SK-N-SH treated with all-trans-retinoic acid at 6 μM for 48 hours (cell line): ENCODE results near the gene TSSC4.

Source experiments
- ATAC-seq: fragments of 200-7000 bp; cut with Tn5 transposase; 3 replicates; pipeline ENCODE4 v1.9.1; 2020; ENCODE audit warnings: mild to moderate bottlenecking, moderate library complexity
- ARNTL ChIP-seq: fragments of 450-650 bp; formaldehyde crosslinking; IDR thresholded peaks from 2 replicates; pipeline ENCODE4 v1.5.0; 2020; ENCODE audit warnings: low read depth, mild to moderate bottlenecking, moderate library complexity, borderline replicate concordance
- BACH2 ChIP-seq: fragments of 250-450 bp; sonication (Bioruptor Pico); IDR thresholded peaks from 2 replicates; pipeline ENCODE4 v1.9.0; 2021; ENCODE audit warnings: mild to moderate bottlenecking, borderline replicate concordance
- CSDC2 ChIP-seq: fragments of 250-450 bp; sonication (Bioruptor Pico); IDR thresholded peaks from 2 replicates; pipeline ENCODE4 v1.5.0; 2020; ENCODE audit warnings: mild to moderate bottlenecking, moderate library complexity
- ESRRG ChIP-seq: fragments of 250-450 bp; sonication (Bioruptor Pico); IDR thresholded peaks from 2 replicates; pipeline ENCODE4 v1.6.1; 2021; ENCODE audit warnings: mild to moderate bottlenecking
- GLIS3 ChIP-seq: fragments of 250-450 bp; sonication (Bioruptor Pico); IDR thresholded peaks from 2 replicates; pipeline ENCODE4 v1.5.0; 2020; ENCODE audit warnings: mild to moderate bottlenecking, moderate library complexity
- ISL1 ChIP-seq: fragments of 250-450 bp; sonication (Bioruptor Pico); IDR thresholded peaks from 2 replicates; pipeline ENCODE4 v2.1.2; 2022; ENCODE audit warnings: mild to moderate bottlenecking, moderate library complexity
- OSR1 ChIP-seq: fragments of 250-450 bp; sonication (Bioruptor Pico); IDR thresholded peaks from 2 replicates; pipeline ENCODE4 v1.8.0; 2022; ENCODE audit warnings: moderate library complexity, mild to moderate bottlenecking, inconsistent platforms
- PPARA ChIP-seq: fragments of 250-450 bp; sonication (Bioruptor Pico); IDR thresholded peaks from 2 replicates; pipeline ENCODE4 v1.5.0; 2020; ENCODE audit warnings: mild to moderate bottlenecking, borderline replicate concordance
- RARB ChIP-seq: fragments of 250-450 bp; sonication (Bioruptor Pico); IDR thresholded peaks from 2 replicates; pipeline ENCODE4 v1.8.0; 2021; ENCODE audit warnings: mild to moderate bottlenecking, moderate library complexity
- TCF4 ChIP-seq: fragments of 250-450 bp; sonication (Bioruptor Pico); IDR thresholded peaks from 2 replicates; pipeline ENCODE4 v1.8.0; 2021; ENCODE audit warnings: mild to moderate bottlenecking, moderate library complexity, borderline replicate concordance
- TOX ChIP-seq: fragments of 250-450 bp; sonication (Bioruptor Pico); IDR thresholded peaks from 2 replicates; pipeline ENCODE4 v1.8.0; 2021; ENCODE audit warnings: mild to moderate bottlenecking, moderate library complexity, borderline replicate concordance
- ZFP3 ChIP-seq: fragments of 250-450 bp; sonication (Bioruptor Pico); IDR thresholded peaks from 2 replicates; pipeline ENCODE4 v1.5.0; 2020; ENCODE audit warnings: mild to moderate bottlenecking, moderate library complexity
- ZNF70 ChIP-seq: fragments of 450-650 bp; formaldehyde crosslinking; IDR thresholded peaks from 2 replicates; pipeline ENCODE4 v1.5.0; 2020; ENCODE audit warnings: mild to moderate bottlenecking, moderate library complexity
- TF ChIP-seq, protein P1 (sequence below): fragments of 250-450 bp; sonication (Bioruptor Pico); IDR thresholded peaks from 2 replicates; pipeline ENCODE4 v1.8.0; 2020; ENCODE audit warnings: mild to moderate bottlenecking, moderate library complexity, borderline replicate concordance
- TF ChIP-seq, protein P2 (sequence below): fragments of 250-450 bp; sonication (Bioruptor Pico); IDR thresholded peaks from 2 replicates; pipeline ENCODE4 v1.5.1; 2020; ENCODE audit warnings: low read depth, mild to moderate bottlenecking, moderate library complexity
- TF ChIP-seq, protein P3 (sequence below): fragments of 250-450 bp; sonication (Bioruptor Pico); IDR thresholded peaks from 2 replicates; pipeline ENCODE4 v1.5.1; 2021; ENCODE audit warnings: mild to moderate bottlenecking, moderate library complexity
- TF ChIP-seq, protein P4 (sequence below): fragments of 250-450 bp; sonication (Bioruptor Pico); IDR thresholded peaks from 2 replicates; pipeline ENCODE4 v1.8.0; 2021; ENCODE audit warnings: low read depth, mild to moderate bottlenecking, moderate library complexity, borderline replicate concordance
- TF ChIP-seq, protein P5 (sequence below): fragments of 250-450 bp; sonication (Bioruptor Pico); IDR thresholded peaks from 2 replicates; pipeline ENCODE4 v1.5.0; 2020; ENCODE audit warnings: mild to moderate bottlenecking, moderate library complexity

Gene TSSC4

DNA sequence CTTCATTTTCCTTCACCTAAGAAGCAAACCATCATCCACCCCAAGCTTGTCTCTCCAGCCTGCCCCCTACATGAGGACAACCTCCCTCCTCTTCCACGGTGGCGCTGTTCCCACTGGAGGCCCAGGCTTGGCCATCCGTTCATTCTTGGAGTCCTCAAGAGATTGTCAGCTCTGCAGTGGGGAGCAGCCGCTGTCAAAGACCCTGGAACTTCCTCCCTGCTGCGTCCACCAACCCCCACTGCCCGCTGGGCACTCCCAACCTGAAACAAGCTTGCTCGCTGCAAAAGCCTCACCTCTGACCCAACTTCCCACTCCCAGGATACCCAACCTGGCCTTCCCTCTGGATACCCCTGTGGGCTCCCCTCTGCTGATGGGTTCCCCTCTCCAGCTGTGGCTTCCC, 33.8 kb upstream of the TSSC4 start (continued):
- TF ChIP-seq, protein P1, sequence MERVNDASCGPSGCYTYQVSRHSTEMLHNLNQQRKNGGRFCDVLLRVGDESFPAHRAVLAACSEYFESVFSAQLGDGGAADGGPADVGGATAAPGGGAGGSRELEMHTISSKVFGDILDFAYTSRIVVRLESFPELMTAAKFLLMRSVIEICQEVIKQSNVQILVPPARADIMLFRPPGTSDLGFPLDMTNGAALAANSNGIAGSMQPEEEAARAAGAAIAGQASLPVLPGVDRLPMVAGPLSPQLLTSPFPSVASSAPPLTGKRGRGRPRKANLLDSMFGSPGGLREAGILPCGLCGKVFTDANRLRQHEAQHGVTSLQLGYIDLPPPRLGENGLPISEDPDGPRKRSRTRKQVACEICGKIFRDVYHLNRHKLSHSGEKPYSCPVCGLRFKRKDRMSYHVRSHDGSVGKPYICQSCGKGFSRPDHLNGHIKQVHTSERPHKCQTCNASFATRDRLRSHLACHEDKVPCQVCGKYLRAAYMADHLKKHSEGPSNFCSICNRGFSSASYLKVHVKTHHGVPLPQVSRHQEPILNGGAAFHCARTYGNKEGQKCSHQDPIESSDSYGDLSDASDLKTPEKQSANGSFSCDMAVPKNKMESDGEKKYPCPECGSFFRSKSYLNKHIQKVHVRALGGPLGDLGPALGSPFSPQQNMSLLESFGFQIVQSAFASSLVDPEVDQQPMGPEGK (CRISPR knock-in tag) = no peak
- no peak for TF ChIP-seq BACH2 (CRISPR knock-in tag)
- no peak for TF ChIP-seq OSR1 (CRISPR knock-in tag)
- TF ChIP-seq ZNF70 = no peak
- TF ChIP-seq GLIS3 (CRISPR knock-in tag) = no peak

DNA sequence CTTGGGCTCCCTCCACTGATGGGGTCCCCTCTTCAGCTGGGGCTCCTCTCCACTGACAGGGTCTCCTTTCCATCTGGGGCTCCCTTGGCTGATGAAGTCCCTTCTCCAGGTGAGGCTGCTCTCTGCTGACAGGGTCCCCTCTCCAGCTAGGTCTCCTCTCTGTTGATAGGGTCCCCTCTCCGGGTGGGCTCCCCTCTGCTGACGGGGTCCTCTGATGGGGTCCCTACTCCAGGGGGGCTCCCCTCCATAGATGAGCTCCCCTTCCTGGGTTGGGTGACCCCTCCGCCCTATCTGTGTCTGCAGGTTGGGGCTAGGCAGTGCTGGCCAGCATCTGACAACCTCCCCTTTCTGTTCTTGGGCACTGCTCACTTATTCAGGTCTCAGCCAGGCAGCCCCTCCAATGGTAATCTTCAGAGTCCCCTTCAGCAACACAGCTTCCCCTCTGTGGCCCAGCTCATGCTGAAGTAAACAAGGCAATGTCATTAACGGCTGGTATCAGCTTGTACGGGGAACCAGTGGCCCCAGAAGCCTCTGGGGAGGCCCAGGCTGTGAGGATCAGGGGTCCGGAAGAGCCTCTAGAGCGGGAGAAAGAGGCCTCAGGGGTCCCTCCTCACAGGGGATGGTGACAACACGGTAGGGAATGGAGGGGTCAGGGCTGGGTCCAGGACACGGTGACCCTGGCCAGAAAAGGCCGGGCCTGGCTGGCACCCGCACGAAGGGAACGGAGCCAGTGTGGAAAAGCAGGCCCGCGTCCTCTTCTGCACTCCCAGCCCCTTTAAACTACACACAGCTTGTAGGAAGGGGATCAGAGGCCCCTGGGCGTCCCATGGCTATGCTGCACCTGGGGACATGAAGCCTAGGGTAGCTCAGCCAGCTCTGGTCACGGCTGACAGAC, 33.0 kb upstream of the TSSC4 start:
- no peak for TF ChIP-seq ZFP3 (CRISPR knock-in tag)
- no peak for TF ChIP-seq CSDC2
- TF ChIP-seq, protein P2, sequence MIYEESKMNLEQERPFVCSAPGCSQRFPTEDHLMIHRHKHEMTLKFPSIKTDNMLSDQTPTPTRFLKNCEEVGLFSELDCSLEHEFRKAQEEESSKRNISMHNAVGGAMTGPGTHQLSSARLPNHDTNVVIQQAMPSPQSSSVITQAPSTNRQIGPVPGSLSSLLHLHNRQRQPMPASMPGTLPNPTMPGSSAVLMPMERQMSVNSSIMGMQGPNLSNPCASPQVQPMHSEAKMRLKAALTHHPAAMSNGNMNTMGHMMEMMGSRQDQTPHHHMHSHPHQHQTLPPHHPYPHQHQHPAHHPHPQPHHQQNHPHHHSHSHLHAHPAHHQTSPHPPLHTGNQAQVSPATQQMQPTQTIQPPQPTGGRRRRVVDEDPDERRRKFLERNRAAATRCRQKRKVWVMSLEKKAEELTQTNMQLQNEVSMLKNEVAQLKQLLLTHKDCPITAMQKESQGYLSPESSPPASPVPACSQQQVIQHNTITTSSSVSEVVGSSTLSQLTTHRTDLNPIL (CRISPR knock-in tag) = no peak
- TF ChIP-seq, protein P3, sequence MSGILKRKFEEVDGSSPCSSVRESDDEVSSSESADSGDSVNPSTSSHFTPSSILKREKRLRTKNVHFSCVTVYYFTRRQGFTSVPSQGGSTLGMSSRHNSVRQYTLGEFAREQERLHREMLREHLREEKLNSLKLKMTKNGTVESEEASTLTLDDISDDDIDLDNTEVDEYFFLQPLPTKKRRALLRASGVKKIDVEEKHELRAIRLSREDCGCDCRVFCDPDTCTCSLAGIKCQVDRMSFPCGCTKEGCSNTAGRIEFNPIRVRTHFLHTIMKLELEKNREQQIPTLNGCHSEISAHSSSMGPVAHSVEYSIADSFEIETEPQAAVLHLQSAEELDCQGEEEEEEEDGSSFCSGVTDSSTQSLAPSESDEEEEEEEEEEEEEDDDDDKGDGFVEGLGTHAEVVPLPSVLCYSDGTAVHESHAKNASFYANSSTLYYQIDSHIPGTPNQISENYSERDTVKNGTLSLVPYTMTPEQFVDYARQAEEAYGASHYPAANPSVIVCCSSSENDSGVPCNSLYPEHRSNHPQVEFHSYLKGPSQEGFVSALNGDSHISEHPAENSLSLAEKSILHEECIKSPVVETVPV (CRISPR knock-in tag) = no peak
- TF ChIP-seq, protein P4, sequence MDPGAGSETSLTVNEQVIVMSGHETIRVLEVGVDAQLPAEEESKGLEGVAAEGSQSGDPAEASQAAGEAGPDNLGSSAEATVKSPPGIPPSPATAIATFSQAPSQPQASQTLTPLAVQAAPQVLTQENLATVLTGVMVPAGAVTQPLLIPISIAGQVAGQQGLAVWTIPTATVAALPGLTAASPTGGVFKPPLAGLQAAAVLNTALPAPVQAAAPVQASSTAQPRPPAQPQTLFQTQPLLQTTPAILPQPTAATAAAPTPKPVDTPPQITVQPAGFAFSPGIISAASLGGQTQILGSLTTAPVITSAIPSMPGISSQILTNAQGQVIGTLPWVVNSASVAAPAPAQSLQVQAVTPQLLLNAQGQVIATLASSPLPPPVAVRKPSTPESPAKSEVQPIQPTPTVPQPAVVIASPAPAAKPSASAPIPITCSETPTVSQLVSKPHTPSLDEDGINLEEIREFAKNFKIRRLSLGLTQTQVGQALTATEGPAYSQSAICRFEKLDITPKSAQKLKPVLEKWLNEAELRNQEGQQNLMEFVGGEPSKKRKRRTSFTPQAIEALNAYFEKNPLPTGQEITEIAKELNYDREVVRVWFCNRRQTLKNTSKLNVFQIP (CRISPR knock-in tag) = no peak
- TF ChIP-seq BACH2 (CRISPR knock-in tag) = no peak
- TF ChIP-seq ESRRG (CRISPR knock-in tag) = no peak
- TF ChIP-seq TOX = no peak
- TF ChIP-seq OSR1 (CRISPR knock-in tag) = no peak
- TF ChIP-seq GLIS3 (CRISPR knock-in tag) = no peak
- no peak for TF ChIP-seq ZNF70
- no peak for TF ChIP-seq ARNTL (CRISPR knock-in tag)
- TF ChIP-seq, protein P5, sequence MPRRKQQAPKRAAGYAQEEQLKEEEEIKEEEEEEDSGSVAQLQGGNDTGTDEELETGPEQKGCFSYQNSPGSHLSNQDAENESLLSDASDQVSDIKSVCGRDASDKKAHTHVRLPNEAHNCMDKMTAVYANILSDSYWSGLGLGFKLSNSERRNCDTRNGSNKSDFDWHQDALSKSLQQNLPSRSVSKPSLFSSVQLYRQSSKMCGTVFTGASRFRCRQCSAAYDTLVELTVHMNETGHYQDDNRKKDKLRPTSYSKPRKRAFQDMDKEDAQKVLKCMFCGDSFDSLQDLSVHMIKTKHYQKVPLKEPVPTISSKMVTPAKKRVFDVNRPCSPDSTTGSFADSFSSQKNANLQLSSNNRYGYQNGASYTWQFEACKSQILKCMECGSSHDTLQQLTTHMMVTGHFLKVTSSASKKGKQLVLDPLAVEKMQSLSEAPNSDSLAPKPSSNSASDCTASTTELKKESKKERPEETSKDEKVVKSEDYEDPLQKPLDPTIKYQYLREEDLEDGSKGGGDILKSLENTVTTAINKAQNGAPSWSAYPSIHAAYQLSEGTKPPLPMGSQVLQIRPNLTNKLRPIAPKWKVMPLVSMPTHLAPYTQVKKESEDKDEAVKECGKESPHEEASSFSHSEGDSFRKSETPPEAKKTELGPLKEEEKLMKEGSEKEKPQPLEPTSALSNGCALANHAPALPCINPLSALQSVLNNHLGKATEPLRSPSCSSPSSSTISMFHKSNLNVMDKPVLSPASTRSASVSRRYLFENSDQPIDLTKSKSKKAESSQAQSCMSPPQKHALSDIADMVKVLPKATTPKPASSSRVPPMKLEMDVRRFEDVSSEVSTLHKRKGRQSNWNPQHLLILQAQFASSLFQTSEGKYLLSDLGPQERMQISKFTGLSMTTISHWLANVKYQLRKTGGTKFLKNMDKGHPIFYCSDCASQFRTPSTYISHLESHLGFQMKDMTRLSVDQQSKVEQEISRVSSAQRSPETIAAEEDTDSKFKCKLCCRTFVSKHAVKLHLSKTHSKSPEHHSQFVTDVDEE (CRISPR knock-in tag) = no peak
- ATAC-seq = no peak

DNA sequence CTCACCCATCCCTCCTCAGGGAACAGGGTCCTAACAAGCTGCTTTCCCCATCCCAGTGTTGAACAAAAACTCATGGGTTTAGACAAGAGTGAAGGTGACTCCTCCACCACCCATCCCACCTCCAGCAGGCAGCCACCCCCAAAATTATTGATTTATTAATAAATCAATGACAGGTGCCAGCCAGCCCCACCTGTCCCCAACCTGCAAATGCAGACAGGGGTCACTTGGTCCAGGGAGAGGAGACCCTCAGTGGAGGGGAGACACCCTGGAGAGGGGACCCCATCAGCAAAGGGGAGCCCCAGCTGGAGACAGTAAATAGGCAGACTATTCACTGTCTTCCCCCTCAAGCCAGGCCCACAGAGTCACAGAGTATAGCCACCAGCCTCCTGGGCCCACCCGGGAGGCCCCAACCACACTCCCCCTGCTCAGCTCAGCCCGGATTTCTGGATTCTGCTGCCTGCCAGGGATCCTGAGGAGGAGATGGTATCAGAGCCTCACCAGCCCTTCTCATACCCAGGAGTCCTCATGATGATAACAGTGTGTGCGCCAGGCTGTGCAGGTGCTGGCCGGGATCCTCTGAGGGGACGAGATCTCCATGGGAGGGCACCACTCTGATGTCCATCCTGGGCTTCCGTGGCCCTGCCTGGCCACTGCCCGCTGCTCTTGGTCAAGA, 32.2 kb upstream of the TSSC4 start:
- TF ChIP-seq, protein P1 (CRISPR knock-in tag) = no peak
- TF ChIP-seq BACH2 (CRISPR knock-in tag) (no peak), RARB (CRISPR knock-in tag) (no peak), TCF4 (no peak), ZFP3 (CRISPR knock-in tag) (no peak), ISL1 (CRISPR knock-in tag) (no peak), PPARA (CRISPR knock-in tag) (no peak), OSR1 (CRISPR knock-in tag) (no peak)
- TF ChIP-seq, protein P5 (CRISPR knock-in tag) = no peak
- TF ChIP-seq, protein P3 (CRISPR knock-in tag) = no peak
- no peak for ATAC-seq
